HEK293T (cell line): ENCODE data around the gene CIART.

Experiments used
- CTCF ChIA-PET: fragments of 350-600 bp; formaldehyde crosslinking; extraction: SDS; loops from one replicate; lab custom pipeline; 2021; ENCODE audit warnings: antibody characterized with exemption, inconsistent platforms; lab: Yijun Ruan, JAX
- POLR2A ChIA-PET: fragments of 350-600 bp; formaldehyde crosslinking; extraction: SDS; loops from one replicate; lab custom pipeline; 2020; ENCODE audit warnings: antibody characterized with exemption, inconsistent platforms; lab: Yijun Ruan, JAX
- DNase-seq: peaks from one replicate; pipeline ENCODE4 v3.0.0; 2012; ENCODE audit warnings: mixed read lengths; ENCODE audit errors: extremely low spot score
- ARNT ChIP-seq: fragments of 450-650 bp; IDR thresholded peaks from 2 replicates; pipeline ENCODE4 v1.6.1; 2017; ENCODE audit warnings: mild to moderate bottlenecking
- BHLHE40 ChIP-seq: fragments of 450-650 bp; IDR thresholded peaks from 2 replicates; pipeline ENCODE4 v1.6.1; 2016; ENCODE audit warnings: mild to moderate bottlenecking, moderate library complexity, borderline replicate concordance
- CTBP1 ChIP-seq: fragments of 450-650 bp; IDR thresholded peaks from 2 replicates; pipeline ENCODE4 v1.6.1; 2016; ENCODE audit warnings: borderline replicate concordance
- ELF4 ChIP-seq: fragments of 450-650 bp; IDR thresholded peaks from 2 replicates; pipeline ENCODE4 v1.6.1; 2017; ENCODE audit warnings: antibody characterized with exemption
- FOXA1 ChIP-seq: fragments of 450-650 bp; IDR thresholded peaks from 2 replicates; pipeline ENCODE4 v1.6.1; 2016; ENCODE audit warnings: mild to moderate bottlenecking
- FOXK2 ChIP-seq: fragments of 450-650 bp; IDR thresholded peaks from 2 replicates; pipeline ENCODE4 v1.6.1; 2016; ENCODE audit warnings: mild to moderate bottlenecking
- FOXM1 ChIP-seq: fragments of 450-650 bp; IDR thresholded peaks from 2 replicates; pipeline ENCODE4 v1.6.1; 2017; ENCODE audit warnings: mild to moderate bottlenecking, borderline replicate concordance
- HDGF ChIP-seq: fragments of 450-650 bp; IDR thresholded peaks from 2 replicates; pipeline ENCODE4 v1.6.1; 2017; ENCODE audit warnings: antibody characterized with exemption, borderline replicate concordance
- L3MBTL2 ChIP-seq: fragments of 450-650 bp; conservative IDR thresholded peaks from 2 replicates; pipeline ENCODE4 v1.6.1; 2016; ENCODE audit warnings: mild to moderate bottlenecking
- LEF1 ChIP-seq: fragments of 450-650 bp; IDR thresholded peaks from 2 replicates; pipeline ENCODE4 v1.6.1; 2017; ENCODE audit warnings: mild to moderate bottlenecking, borderline replicate concordance
- NFRKB ChIP-seq: fragments of 450-650 bp; IDR thresholded peaks from 2 replicates; pipeline ENCODE4 v1.6.1; 2016; ENCODE audit warnings: mild to moderate bottlenecking, moderate library complexity
- SP1 ChIP-seq: fragments of 450-650 bp; IDR thresholded peaks from 2 replicates; pipeline ENCODE4 v1.6.1; 2017
- SUZ12 ChIP-seq: fragments of 450-650 bp; IDR thresholded peaks from 2 replicates; pipeline ENCODE4 v1.6.1; 2016; ENCODE audit warnings: mild to moderate bottlenecking
- TARDBP ChIP-seq: fragments of 450-650 bp; IDR thresholded peaks from 2 replicates; pipeline ENCODE4 v1.6.1; 2016
- ZNF384 ChIP-seq: fragments of 450-650 bp; IDR thresholded peaks from 2 replicates; pipeline ENCODE4 v1.6.1; 2016
- TF ChIP-seq, protein P1 (sequence below): fragments of 450-650 bp; IDR thresholded peaks from 2 replicates; pipeline ENCODE4 v1.6.1; 2016

Gene CIART

DNA sequence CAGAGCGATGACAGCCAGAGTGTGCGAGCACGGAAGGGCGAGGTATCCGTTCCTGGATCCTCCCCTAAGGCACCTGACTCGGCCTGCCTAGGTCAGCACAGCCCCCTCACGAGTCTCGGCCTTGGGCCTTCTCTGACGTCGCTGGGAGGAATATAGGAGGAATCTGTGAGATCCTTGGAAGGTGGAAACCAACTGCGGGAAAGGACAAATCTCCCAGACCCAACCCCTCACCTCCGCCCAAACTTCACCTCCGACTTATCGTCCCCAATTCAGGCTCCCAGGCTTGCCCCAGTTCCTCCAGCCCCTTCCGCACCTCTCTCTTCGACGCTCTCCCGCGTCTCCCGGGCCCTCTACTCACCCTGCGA lies 14.0 kb upstream of the CIART start:
- CTCF ChIA-PET: interaction anchor here (2.2 kb wide), 1 partner anchor 13 kb away, joined by 10 read pairs; no protein-coding TSS in a partner anchor
- TF ChIP-seq LEF1 (no peak), SUZ12 (no peak), SP1 (no peak), ZNF384 (no peak)
- DNase-seq: peak; percentile 43

DNA sequence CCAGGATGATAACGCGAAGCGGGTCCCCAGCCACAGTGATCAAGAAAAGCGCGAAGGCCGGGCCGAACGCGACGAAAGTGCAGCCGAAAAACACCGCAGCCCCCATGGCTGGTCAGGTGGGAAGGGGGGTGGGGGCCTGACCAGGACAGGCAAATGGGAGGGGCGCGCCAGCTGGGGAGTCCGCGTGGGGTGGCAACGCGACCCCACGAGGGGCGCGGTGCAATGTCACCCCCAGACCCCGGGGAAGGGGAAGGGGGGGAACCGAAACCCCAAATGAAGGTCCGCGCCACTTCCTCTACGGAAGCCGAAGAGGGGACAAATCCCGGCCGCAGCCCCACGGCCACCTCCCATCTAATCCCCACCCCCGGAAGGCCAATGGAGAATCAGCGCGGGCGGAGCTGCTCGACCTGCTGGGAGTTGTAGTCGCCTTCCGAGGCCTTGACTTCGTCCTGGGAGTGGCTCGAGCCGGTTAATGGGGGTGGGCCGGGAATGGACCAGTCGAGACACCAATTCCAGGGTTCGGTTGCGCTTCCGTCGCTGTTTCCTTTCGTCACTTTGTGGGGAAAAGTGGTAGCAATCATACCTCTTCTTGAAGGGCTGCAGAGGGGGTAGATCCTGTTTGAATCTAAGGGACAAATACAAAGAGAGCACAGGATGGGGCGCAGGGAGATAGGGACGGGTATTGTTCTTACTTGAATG lies 13.5 kb upstream of the CIART start, which contains the start of gene APH1A:
Gene APH1A (minus strand): TSS at position 312 of the 699 bp plus-strand sequence. CDS start 206 bp downstream, at position 106.
- peak; percentile 99 for DNase-seq
- TF ChIP-seq ELF4 (peak; percentile 55), SUZ12 (no peak), ZNF384 (no peak), FOXM1 (0 out of 2 replicates have a peak, but pooled peaks have one; percentile 28), HDGF (peak; percentile 69; the same call in 1 of the 2 replicates), L3MBTL2 (peak; percentile 93), FOXK2 (no peak)
- TF ChIP-seq, protein P1, sequence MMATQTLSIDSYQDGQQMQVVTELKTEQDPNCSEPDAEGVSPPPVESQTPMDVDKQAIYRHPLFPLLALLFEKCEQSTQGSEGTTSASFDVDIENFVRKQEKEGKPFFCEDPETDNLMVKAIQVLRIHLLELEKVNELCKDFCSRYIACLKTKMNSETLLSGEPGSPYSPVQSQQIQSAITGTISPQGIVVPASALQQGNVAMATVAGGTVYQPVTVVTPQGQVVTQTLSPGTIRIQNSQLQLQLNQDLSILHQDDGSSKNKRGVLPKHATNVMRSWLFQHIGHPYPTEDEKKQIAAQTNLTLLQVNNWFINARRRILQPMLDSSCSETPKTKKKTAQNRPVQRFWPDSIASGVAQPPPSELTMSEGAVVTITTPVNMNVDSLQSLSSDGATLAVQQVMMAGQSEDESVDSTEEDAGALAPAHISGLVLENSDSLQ: no peak
- CTCF ChIA-PET: interaction anchor here (0.6 to 2.2 kb wide), 3 partner anchors 13 to 209 kb away, joined by 3 to 10 read pairs (median 3); no protein-coding TSS in a partner anchor
- POLR2A ChIA-PET: interaction anchor here (0.6 to 6.7 kb wide), 7 partner anchors 10 to 248 kb away, joined by 3 to 137 read pairs (median 3); partner anchors contain the start of gene CA14

More for the DNA sequence above, 14.0 kb upstream of the CIART start:
- POLR2A ChIA-PET: interaction anchor here (1.0 to 6.7 kb wide), 4 partner anchors 9 to 249 kb away, joined by 3 to 137 read pairs (median 12); partner anchors contain the start of gene CA14

DNA sequence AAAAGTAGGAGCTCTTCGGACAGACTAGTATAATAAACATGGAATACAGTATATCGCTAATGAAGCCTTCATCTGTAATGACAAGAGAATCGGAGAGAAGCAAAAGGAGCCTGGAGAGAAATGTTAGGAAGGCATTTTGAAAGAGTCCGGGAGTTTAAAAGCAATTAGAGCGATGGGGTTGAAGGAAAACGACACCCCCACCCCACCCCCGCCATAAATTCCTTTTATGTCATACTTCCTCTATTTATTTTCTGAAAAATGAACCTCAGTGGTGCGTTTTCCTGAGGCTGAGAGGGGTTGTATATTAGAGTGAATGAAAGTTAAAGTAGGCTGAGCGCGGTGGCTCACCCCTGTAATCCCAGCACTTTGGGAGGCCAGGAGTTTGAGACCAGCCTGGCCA lies 12.9 kb upstream of the CIART start:
- TF ChIP-seq ARNT: no peak
- POLR2A ChIA-PET: interaction anchor here (0.6 to 6.7 kb wide), 7 partner anchors 10 to 248 kb away, joined by 3 to 137 read pairs (median 3); partner anchors contain the start of gene CA14
- DNase-seq: no peak
- CTCF ChIA-PET: interaction anchor here (0.6 to 2.2 kb wide), 3 partner anchors 12 to 210 kb away, joined by 3 to 10 read pairs (median 3); no protein-coding TSS in a partner anchor

DNA sequence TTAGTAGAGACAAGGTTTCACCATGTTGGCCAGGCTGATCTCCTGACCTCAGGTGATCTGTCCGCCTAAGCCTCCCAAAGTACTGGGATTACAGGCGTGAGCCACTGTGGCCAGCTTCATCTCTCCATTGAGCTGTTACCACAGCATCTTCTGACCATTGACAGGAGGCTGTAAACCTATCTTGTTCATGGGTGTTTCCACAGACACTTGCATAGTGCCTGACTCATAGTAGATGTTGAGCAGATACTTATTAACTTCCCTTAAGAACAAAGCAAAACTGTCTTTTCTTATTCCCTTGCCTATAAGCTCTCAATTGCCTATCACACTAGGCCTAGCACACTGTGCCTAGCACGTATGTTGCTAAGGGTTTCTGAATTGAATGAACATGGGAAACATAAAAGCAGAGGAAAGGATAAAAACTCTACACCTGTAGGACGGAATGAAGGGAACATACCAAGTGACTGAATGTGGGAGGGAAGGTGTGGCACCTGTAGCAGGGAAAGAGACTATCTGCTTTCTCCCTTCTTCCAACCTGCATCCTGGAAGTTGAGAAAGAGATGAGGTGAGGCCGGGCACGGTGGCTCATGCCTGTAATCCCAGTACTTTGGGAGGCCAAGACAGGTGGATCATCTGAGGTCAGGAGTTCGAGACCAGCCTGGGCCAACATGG lies 10.9 kb upstream of the CIART start:
- POLR2A ChIA-PET: interaction anchor here (1.0 to 6.7 kb wide), 4 partner anchors 10 to 35 kb away, joined by 4 to 137 read pairs (median 8); partner anchors contain the start of genes ANP32E and CA14
- CTCF ChIA-PET: interaction anchor here (2.1 to 3.6 kb wide), 3 partner anchors 10 to 15 kb away, joined by 9 to 20 read pairs (median 11); partner anchors contain the start of gene CA14
- DNase-seq: no peak
- TF ChIP-seq SUZ12: no peak
- TF ChIP-seq LEF1: no peak
- no peak for TF ChIP-seq HDGF
- no peak for TF ChIP-seq NFRKB
- TF ChIP-seq ARNT: no peak
- no peak for TF ChIP-seq TARDBP
- TF ChIP-seq BHLHE40: no peak
- TF ChIP-seq SP1: no peak
- no peak for TF ChIP-seq L3MBTL2
- TF ChIP-seq, protein P1: no peak
- no peak for TF ChIP-seq ELF4
- TF ChIP-seq FOXM1: no peak
- TF ChIP-seq FOXK2: no peak
- TF ChIP-seq ZNF384: no peak
- no peak for TF ChIP-seq CTBP1
- TF ChIP-seq FOXA1: no peak

DNA sequence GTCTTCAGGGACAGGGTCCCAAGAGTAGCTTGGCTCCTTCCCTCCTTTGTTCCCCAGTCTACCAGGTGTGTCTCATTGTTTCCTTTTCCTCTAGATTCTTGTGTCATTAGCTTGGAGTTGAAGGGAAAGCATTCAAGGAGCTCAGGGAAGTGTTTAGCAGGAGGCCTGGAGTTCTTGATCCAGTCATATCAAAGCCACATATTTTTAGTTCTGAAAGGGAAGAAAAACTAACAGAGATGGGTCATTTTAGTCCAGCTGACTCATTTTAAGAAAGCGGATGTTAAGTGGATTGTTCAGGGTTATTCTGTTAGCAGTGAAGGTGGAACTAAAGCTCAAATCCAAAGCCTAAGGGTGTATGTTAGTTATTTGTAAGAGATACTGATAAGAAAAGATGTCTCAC lies 9.0 kb upstream of the CIART start:
- CTCF ChIA-PET: interaction anchor here (0.6 to 3.6 kb wide), 7 partner anchors 8 to 264 kb away, joined by 3 to 20 read pairs (median 7); partner anchors contain the start of gene CA14
- TF ChIP-seq FOXK2 (no peak), NFRKB (no peak), SUZ12 (no peak), FOXM1 (no peak), BHLHE40 (no peak), HDGF (no peak), ARNT (no peak), ZNF384 (no peak), FOXA1 (no peak), TARDBP (no peak), CTBP1 (no peak), SP1 (no peak), L3MBTL2 (no peak)
- TF ChIP-seq, protein P1: no peak
- no peak for DNase-seq
- POLR2A ChIA-PET: interaction anchor here (1.4 to 6.7 kb wide), 5 partner anchors 8 to 91 kb away, joined by 3 to 137 read pairs (median 10); partner anchors contain the start of genes ANP32E, CA14 and RPRD2
